ENCODE data around the gene HTR1D.

Gene HTR1D

GRCh38 chr1:23169727-23170335, 47.5 kb downstream of the HTR1D start:
- no peaks in the 10 kb centered on the region for H3K4me1 ChIP-seq (ENCODE audit: control insufficient read depth, insufficient read depth, low read length)
- H3K4me3 ChIP-seq (ENCODE audit: low read length) = no peak overlapping the region
- DNase-seq (ENCODE audit: low read depth, low spot score) = no peak
- no peaks in the 10 kb centered on the region for H3K36me3 ChIP-seq (ENCODE audit: control insufficient read depth, insufficient read depth, low read length)
- H3K9me3 ChIP-seq (ENCODE audit: control insufficient read depth, insufficient read depth, low read length) = no peaks in the 10 kb centered on the region
- WGBS (ENCODE audit: insufficient coverage, insufficient read length) = no CpG with 5 or more reads among the region's 5 CpGs
- H3K27me3 ChIP-seq (ENCODE audit: control insufficient read depth, insufficient read depth, low read length) = no peaks in the 10 kb centered on the region
- no peak overlapping the region for H3K27ac ChIP-seq (ENCODE audit: low read length)

GRCh38 chr1:23169195-23169575, 48.1 kb downstream of the HTR1D start:
- H3K4me3 ChIP-seq (ENCODE audit: low read length) = peak overlapping the region; percentile 50; the same call in 1 of the 2 replicates

GRCh38 chr1:23168445-23169194, 48.7 kb downstream of the HTR1D start, which contains the start of gene LUZP1:
LUZP1 (minus strand) TSS chr1:23168856.
- Histone ChIP-seq H3K4me3 (ENCODE audit: low read length) (peak within 1 kb of the TSS; percentile 90), H3K9me3 (ENCODE audit: control insufficient read depth, insufficient read depth, low read length) (no peaks in the 10 kb centered on the region), H3K27ac (ENCODE audit: low read length) (no peak within 1 kb of the TSS), H3K27me3 (ENCODE audit: control insufficient read depth, insufficient read depth, low read length) (no peaks in the 10 kb centered on the region), H3K36me3 (ENCODE audit: control insufficient read depth, insufficient read depth, low read length) (no peaks in the 10 kb centered on the region), H3K4me1 (ENCODE audit: control insufficient read depth, insufficient read depth, low read length) (no peaks in the 10 kb centered on the region)
- DNase-seq (ENCODE audit: low read depth, low spot score) = no peak
- no CpG with 5 or more reads among the region's 56 CpGs for WGBS (ENCODE audit: insufficient coverage, insufficient read length)

More at GRCh38 chr1:23169195-23169575, 48.1 kb downstream of the HTR1D start:
- no peak for DNase-seq (ENCODE audit: low read depth, low spot score)
- Histone ChIP-seq H3K9me3 (ENCODE audit: control insufficient read depth, insufficient read depth, low read length) (no peaks in the 10 kb centered on the region), H3K27ac (ENCODE audit: low read length) (no peak overlapping the region), H3K4me1 (ENCODE audit: control insufficient read depth, insufficient read depth, low read length) (no peaks in the 10 kb centered on the region), H3K27me3 (ENCODE audit: control insufficient read depth, insufficient read depth, low read length) (no peaks in the 10 kb centered on the region), H3K36me3 (ENCODE audit: control insufficient read depth, insufficient read depth, low read length) (no peaks in the 10 kb centered on the region)
- WGBS (ENCODE audit: insufficient coverage, insufficient read length) = no CpG with 5 or more reads among the region's 14 CpGs

GRCh38 chr1:23168079-23168444, 49.2 kb downstream of the HTR1D start:
- H3K27ac ChIP-seq (ENCODE audit: low read length) = no peak overlapping the region
- peak overlapping the region; percentile 90 for H3K4me3 ChIP-seq (ENCODE audit: low read length)
- H3K9me3 ChIP-seq (ENCODE audit: control insufficient read depth, insufficient read depth, low read length) = no peaks in the 10 kb centered on the region
- WGBS (ENCODE audit: insufficient coverage, insufficient read length) = no CpG with 5 or more reads among the region's 49 CpGs
- no peak for DNase-seq (ENCODE audit: low read depth, low spot score)
- H3K36me3 ChIP-seq (ENCODE audit: control insufficient read depth, insufficient read depth, low read length) = no peaks in the 10 kb centered on the region
- no peaks in the 10 kb centered on the region for H3K4me1 ChIP-seq (ENCODE audit: control insufficient read depth, insufficient read depth, low read length)
- H3K27me3 ChIP-seq (ENCODE audit: control insufficient read depth, insufficient read depth, low read length) = no peaks in the 10 kb centered on the region

GRCh38 chr1:23167353-23168078, 49.8 kb downstream of the HTR1D start:
- Histone ChIP-seq H3K36me3 (ENCODE audit: control insufficient read depth, insufficient read depth, low read length) (no peaks in the 10 kb centered on the region), H3K27me3 (ENCODE audit: control insufficient read depth, insufficient read depth, low read length) (no peaks in the 10 kb centered on the region), H3K9me3 (ENCODE audit: control insufficient read depth, insufficient read depth, low read length) (no peaks in the 10 kb centered on the region), H3K27ac (ENCODE audit: low read length) (no peak overlapping the region), H3K4me3 (ENCODE audit: low read length) (peak overlapping the region; percentile 90), H3K4me1 (ENCODE audit: control insufficient read depth, insufficient read depth, low read length) (no peaks in the 10 kb centered on the region)
- DNase-seq (ENCODE audit: low read depth, low spot score) = no peak
- WGBS (ENCODE audit: insufficient coverage, insufficient read length) = no CpG with 5 or more reads among the region's 45 CpGs

- H3K9me3 ChIP-seq (ENCODE audit: control insufficient read depth, insufficient read depth, low read length) = no peaks in the 10 kb centered on the region
- H3K27me3 ChIP-seq (ENCODE audit: control insufficient read depth, insufficient read depth, low read length) = no peaks in the 10 kb centered on the region
- H3K36me3 ChIP-seq (ENCODE audit: control insufficient read depth, insufficient read depth, low read length) = no peaks in the 10 kb centered on the region
- H3K4me1 ChIP-seq (ENCODE audit: control insufficient read depth, insufficient read depth, low read length) = no peaks in the 10 kb centered on the region
- H3K27ac ChIP-seq (ENCODE audit: low read length) = no peak overlapping the region
- no peak for DNase-seq (ENCODE audit: low read depth, low spot score)
- peak overlapping the region; percentile 90; the same call in 1 of the 2 replicates for H3K4me3 ChIP-seq (ENCODE audit: low read length)
These were observed 50.4 kb downstream of the HTR1D start for GRCh38 chr1:23166854-23167253.

- Histone ChIP-seq H3K4me1 (ENCODE audit: control insufficient read depth, insufficient read depth, low read length) (no peaks in the 10 kb centered on the region), H3K27me3 (ENCODE audit: control insufficient read depth, insufficient read depth, low read length) (no peaks in the 10 kb centered on the region), H3K9me3 (ENCODE audit: control insufficient read depth, insufficient read depth, low read length) (no peaks in the 10 kb centered on the region), H3K27ac (ENCODE audit: low read length) (no peak overlapping the region), H3K36me3 (ENCODE audit: control insufficient read depth, insufficient read depth, low read length) (no peaks in the 10 kb centered on the region), H3K4me3 (ENCODE audit: low read length) (no peak overlapping the region)
- no CpG with 5 or more reads among the region's 3 CpGs for WGBS (ENCODE audit: insufficient coverage, insufficient read length)
- DNase-seq (ENCODE audit: low read depth, low spot score) = no peak
These were observed 53.9 kb downstream of the HTR1D start for GRCh38 chr1:23163395-23163794.

GRCh38 chr1:23159963-23160877, 57.1 kb downstream of the HTR1D start:
- DNase-seq (ENCODE audit: low read depth, low spot score) = no peak
- H3K27ac ChIP-seq (ENCODE audit: low read length) = no peak overlapping the region
- no peak overlapping the region for H3K4me3 ChIP-seq (ENCODE audit: low read length)
- WGBS (ENCODE audit: insufficient coverage, insufficient read length) = no CpG with 5 or more reads among the region's 5 CpGs
- H3K27me3 ChIP-seq (ENCODE audit: control insufficient read depth, insufficient read depth, low read length) = no peaks in the 10 kb centered on the region
- no peaks in the 10 kb centered on the region for H3K9me3 ChIP-seq (ENCODE audit: control insufficient read depth, insufficient read depth, low read length)
- H3K36me3 ChIP-seq (ENCODE audit: control insufficient read depth, insufficient read depth, low read length) = no peaks in the 10 kb centered on the region
- no peaks in the 10 kb centered on the region for H3K4me1 ChIP-seq (ENCODE audit: control insufficient read depth, insufficient read depth, low read length)

- H3K4me3 ChIP-seq (ENCODE audit: low read length) = no peak overlapping the region
- no CpG with 5 or more reads among the region's 4 CpGs for WGBS (ENCODE audit: insufficient coverage, insufficient read length)
- DNase-seq (ENCODE audit: low read depth, low spot score) = no peak
- no peaks in the 10 kb centered on the region for H3K4me1 ChIP-seq (ENCODE audit: control insufficient read depth, insufficient read depth, low read length)
- H3K27me3 ChIP-seq (ENCODE audit: control insufficient read depth, insufficient read depth, low read length) = no peaks in the 10 kb centered on the region
- no peaks in the 10 kb centered on the region for H3K36me3 ChIP-seq (ENCODE audit: control insufficient read depth, insufficient read depth, low read length)
- H3K27ac ChIP-seq (ENCODE audit: low read length) = no peak overlapping the region
- H3K9me3 ChIP-seq (ENCODE audit: control insufficient read depth, insufficient read depth, low read length) = no peaks in the 10 kb centered on the region
These were observed 60.4 kb downstream of the HTR1D start for GRCh38 chr1:23156940-23157339.

Measured in iPS DF 6.9 (cell line).